GM12878 (cell line): ENCODE results near the gene CCDC83. TPM values are rescaled to one million over a fixed set of nuclear protein-coding genes. Genes with fewer than 3 reads are reported as not detected.

Source experiments
- BHLHE40 ChIP-seq, 2 experiments: fragments of 450-650 bp in 1 of 2; IDR thresholded peaks; 2 replicates each; pipeline ENCODE4 v1.6.1; 2011 to 2017; ENCODE audit warnings: low read depth in 2 of 2, borderline replicate concordance in 1 of 2, improper control_type of control experiment in 1 of 2, low read length in 1 of 2, mild to moderate bottlenecking in 1 of 2
- CHD1 ChIP-seq: IDR thresholded peaks from 2 replicates; pipeline ENCODE4 v1.6.1; 2012; ENCODE audit warnings: low read depth, low read length, improper control_type of control experiment
- JUND ChIP-seq: IDR thresholded peaks from 2 replicates; pipeline ENCODE4 v1.6.1; 2012; ENCODE audit warnings: low read depth, mild to moderate bottlenecking, low read length, improper control_type of control experiment, moderate library complexity
- KDM1A ChIP-seq: fragments of 200-600 bp; sonication (generic); IDR thresholded peaks from 2 replicates; pipeline ENCODE4 v1.6.1; 2016; ENCODE audit warnings: borderline replicate concordance
- NBN ChIP-seq: fragments of 450-650 bp; IDR thresholded peaks from 2 replicates; pipeline ENCODE4 v1.6.1; 2016
- PKNOX1 ChIP-seq: fragments of 450-650 bp; IDR thresholded peaks from 2 replicates; pipeline ENCODE4 v1.6.1; 2016; ENCODE audit warnings: mild to moderate bottlenecking
- RAD51 ChIP-seq: fragments of 450-650 bp; IDR thresholded peaks from 2 replicates; pipeline ENCODE4 v1.6.1; 2016; ENCODE audit warnings: moderate library complexity, mild to moderate bottlenecking, inconsistent platforms
- RUNX3 ChIP-seq: IDR thresholded peaks from 2 replicates; pipeline ENCODE4 v1.6.1; 2012; ENCODE audit warnings: low read length, inconsistent platforms
- SMC3 ChIP-seq: IDR thresholded peaks from 2 replicates; pipeline ENCODE4 v1.6.1; 2011; ENCODE audit warnings: low read length, improper control_type of control experiment, borderline replicate concordance
- SPI1 ChIP-seq: IDR thresholded peaks from 2 replicates; pipeline ENCODE4 v1.6.1; 2011; ENCODE audit warnings: low read depth, mild to moderate bottlenecking, low read length, moderate library complexity, borderline replicate concordance; ENCODE audit not compliant: insufficient read depth
- STAT3 ChIP-seq: IDR thresholded peaks from 2 replicates; pipeline ENCODE4 v1.6.1; 2011; ENCODE audit warnings: low read depth, low read length, improper control_type of control experiment
- TAF1 ChIP-seq: IDR thresholded peaks from 2 replicates; pipeline ENCODE4 v1.6.1; 2011; ENCODE audit warnings: mild to moderate bottlenecking, low read depth, low read length, borderline replicate concordance
- ZBTB40 ChIP-seq: fragments of 450-650 bp; IDR thresholded peaks from 2 replicates; pipeline ENCODE4 v1.6.1; 2016; ENCODE audit warnings: mild to moderate bottlenecking, moderate library complexity, borderline replicate concordance
- polyA plus RNA-seq, 11 experiments: library from polyadenylated mRNA; depleted of rRNA in 4 of 11; unstranded in 6 of 11; stranded (reverse) in 5 of 11; fragments of >200 nt; fragmentation: Nextera tagmentation in 4 of 11; fragmentation: Illumina TruSeq in 1 of 11; extraction: Ambion mirVana in 4 of 11; extraction: Trizol in 1 of 11; gene quantifications; 1 replicate in 1 of 11; 2 replicates in 10 of 11; pipeline versions ENCODE4 v1.2.1 to v1.2.3, GENCODE V29; 2011 to 2016; ENCODE audit warnings: inconsistent platforms in 2 of 11, missing spikeins in 2 of 11, low read depth in 1 of 11
- total RNA-seq, 4 experiments: library from RNA; depleted of rRNA in 3 of 4; stranded (reverse); fragments of >200 nt in 3 of 4; fragmentation: Illumina TruSeq in 1 of 4; extraction: Trizol in 1 of 4; gene quantifications; 2 replicates each; pipeline versions ENCODE4 v1.2.1 to v1.2.3, GENCODE V29; 2013 to 2021

Gene CCDC83
- total and polyA plus RNA-seq, 10 of the 15 experiments (the other 5 are each of a cell fraction or from before 2014, with no cell fraction given) = not detected

- TF ChIP-seq RUNX3 = peak; percentile 17; the same call in 1 of the 2 replicates
- TF ChIP-seq SPI1 = peak; percentile 70; the same call in 1 of the 2 replicates
- no peak for TF ChIP-seq STAT3
- TF ChIP-seq KDM1A = no peak
- no peak for TF ChIP-seq JUND
- no peak for TF ChIP-seq RAD51
- TF ChIP-seq CHD1 = no peak
- TF ChIP-seq PKNOX1 = peak; percentile 60
- no peak for TF ChIP-seq SMC3
- TF ChIP-seq ZBTB40 = no peak
- TF ChIP-seq NBN = no peak
- TF ChIP-seq TAF1 = no peak
- TF ChIP-seq BHLHE40 (IDR thresholded peaks at IDR 0.05; ENCODE audit: borderline replicate concordance in 1 of 2, low read depth in 2 of 2, low read length in 1 of 2) = no peak
- TF ChIP-seq, all 136 proteins: peak for 3
Observed at GRCh38 chr11:85922367-85922766, 67.2 kb downstream of the CCDC83 start (continued).
